T1000 (cell line): ENCODE measurements around the gene KRTAP4-5.
"Not testable (repeated sequence)": the region's sequence is repeated elsewhere in the genome, so short reads cannot be mapped to it uniquely, and the experiment has no call there.

Source experiments
- DNase-seq: peaks from one replicate; lab custom pipeline; 2025; ENCODE audit warnings: mixed read lengths; lab: John Stamatoyannopoulos, UW

Gene KRTAP4-5

GRCh38 chr17:41108728-41109386, 40.8 kb downstream of the KRTAP4-5 start:
- not testable (repeated sequence) for DNase-seq

- DNase-seq: no peak
These were observed 41.6 kb downstream of the KRTAP4-5 start for GRCh38 chr17:41107941-41108450.

- DNase-seq: not testable (repeated sequence)
These were observed 44.3 kb downstream of the KRTAP4-5 start, which contains the start of gene KRTAP4-9 for GRCh38 chr17:41105347-41105746. Gene KRTAP4-9, plus strand, starts transcription at chr17:41105389. Its CDS starts 0 bp downstream, at chr17:41105389.

DNA sequence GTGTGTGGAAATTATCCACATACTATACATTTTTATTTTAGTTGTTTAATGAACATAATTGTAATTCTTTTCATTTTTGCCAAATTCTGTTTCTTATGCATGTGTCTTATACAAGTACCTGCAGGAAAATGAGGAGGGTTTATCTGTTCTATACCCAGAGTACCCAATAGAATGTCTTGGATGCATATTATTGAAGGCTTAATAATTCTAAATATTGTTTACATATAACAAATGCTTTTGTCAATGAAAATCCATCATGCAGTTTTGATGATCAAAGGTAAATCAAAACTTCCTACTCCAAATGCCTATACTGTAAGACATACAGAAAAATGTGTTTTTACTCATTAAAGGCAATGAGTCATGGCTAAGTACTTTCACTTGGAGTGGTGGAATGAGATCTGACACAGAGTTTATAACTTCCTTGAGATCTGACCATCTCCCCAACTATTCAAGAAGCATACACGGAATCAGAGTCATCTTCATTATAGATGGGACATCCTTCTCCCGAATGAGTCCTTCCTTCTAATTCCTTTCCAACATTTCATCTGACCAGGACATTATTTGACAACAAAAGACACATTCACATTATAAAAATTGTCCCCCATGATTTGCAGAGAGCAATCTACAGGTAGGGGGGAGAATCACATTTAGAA, 45.1 kb downstream of the KRTAP4-5 start:
- DNase-seq: not testable (repeated sequence)

DNA sequence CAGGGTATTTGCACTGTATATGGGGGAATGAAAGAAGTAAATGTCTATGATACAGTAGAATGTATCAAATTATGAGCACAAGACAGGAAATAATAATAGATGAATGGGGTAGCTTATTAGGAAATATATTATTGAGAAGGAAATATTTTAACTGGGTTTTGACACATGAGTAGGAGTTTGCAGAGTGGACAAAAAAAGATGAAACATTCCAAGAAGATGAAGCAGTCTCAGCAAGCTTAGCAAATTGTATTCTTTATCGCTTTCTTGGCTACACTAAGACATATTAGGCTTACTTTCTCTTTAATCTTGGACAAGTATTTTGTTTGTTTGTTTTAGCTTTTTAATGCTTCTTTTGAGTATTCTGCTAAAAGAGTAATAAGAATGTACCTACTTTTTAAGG, 45.7 kb downstream of the KRTAP4-5 start:
- DNase-seq: no peak

DNA sequence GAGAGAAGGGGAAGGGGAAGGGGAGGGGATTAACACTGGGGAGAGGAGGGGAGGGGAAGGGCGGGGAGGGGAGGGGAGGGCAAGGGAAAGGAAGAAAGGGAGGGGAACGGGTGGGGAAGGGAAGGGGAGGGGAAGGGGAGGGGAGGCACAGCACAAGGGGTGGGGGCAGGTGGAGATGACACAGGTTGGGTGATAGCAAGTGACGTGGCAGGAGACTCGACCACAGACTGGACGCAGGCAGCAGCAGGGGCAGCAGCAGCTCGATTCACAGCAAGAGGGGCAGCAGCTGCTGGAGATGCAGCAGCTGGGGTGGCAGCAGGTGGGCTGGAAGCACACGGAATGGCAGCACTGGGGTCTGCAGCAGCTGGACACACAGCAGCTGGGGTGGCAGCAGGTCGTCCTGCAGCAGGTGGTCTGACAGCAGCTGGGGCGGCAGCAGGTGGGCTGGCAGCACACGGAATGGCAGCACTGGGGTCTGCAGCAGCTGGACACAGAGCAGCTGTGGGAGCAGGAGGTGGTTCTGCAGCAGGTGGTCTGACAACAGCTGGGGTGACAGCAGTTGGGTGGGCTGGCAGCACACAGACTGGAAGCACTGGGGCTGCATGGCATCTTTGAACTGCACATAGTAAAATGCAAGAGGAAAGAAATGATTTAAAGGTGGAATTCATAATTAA, 47.9 kb downstream of the KRTAP4-5 start, which contains the start of gene KRTAP4-16:
Gene KRTAP4-16 (minus strand): TSS at position 624 of the 674 bp plus-strand sequence. CDS start 0 bp downstream, at position 624.
- DNase-seq: no peak

- DNase-seq: peak; percentile 44
These were observed 49.7 kb downstream of the KRTAP4-5 start for GRCh38 chr17:41099682-41100480.
